Measurements from ENCODE around the gene SLC39A9. TPM values are rescaled to one million over a fixed set of nuclear protein-coding genes. Genes with fewer than 3 reads are reported as not detected.

SLC39A9 gene
- total and polyA plus RNA-seq, 4 experiments from 2014 or later, result 17.9 to 38.6 (median 26.2) TPM

GRCh38 chr14:69432364-69432763 lies 33.9 kb downstream of the SLC39A9 start:
- Histone ChIP-seq H3K27me3 (ENCODE audit: insufficient read depth, low read length) (no peaks in the 10 kb centered on the region), H3K4me1 (ENCODE audit: insufficient read depth, low read length) (no peaks in the 10 kb centered on the region), H3K36me3 (ENCODE audit: insufficient read depth, low read length) (peaks cover 4% of the 10 kb centered on the region), H3K9me3 (ENCODE audit: control insufficient read depth in 1 of 2, low read length in 2 of 2) (no peaks in the 10 kb centered on the region), H3K27ac (ENCODE audit: low read depth, low read length) (no peak overlapping the region), H3K4me3 (ENCODE audit: low read length in 2 of 2) (no peak overlapping the region)
- H3K9me3 Mint-ChIP-seq, result peaks cover 0 to 2% (median 0%) of the 10 kb centered on the region in 8 donors
- H3K4me1 Mint-ChIP-seq, result peaks cover 0 to 23% (median 8%) of the 10 kb centered on the region in 4 donors
- peaks cover 25 to 40% of the 10 kb centered on the region in 2 donors for H3K36me3 Mint-ChIP-seq
- intact Hi-C loops (cut with micrococcal nuclease), result no loop called here
- DNase-seq, result no peak
- H3K27ac Mint-ChIP-seq, result no peak overlapping the region
- H3K4me3 Mint-ChIP-seq, result no peak overlapping the region
- POLR2A ChIA-PET (ENCODE audit: partially characterized antibody), result no interaction called here
- CTCF ChIA-PET (ENCODE audit: partially characterized antibody), result no interaction called here
- no peaks in the 10 kb centered on the region for H3K27me3 Mint-ChIP-seq

GRCh38 chr14:69439521-69440270 lies 41.2 kb downstream of the SLC39A9 start:
- Mint-ChIP-seq H3K36me3 (peaks cover 35 to 42% of the 10 kb centered on the region in 2 donors), H3K9me3 (no peaks in the 10 kb centered on the region), H3K27me3 (no peaks in the 10 kb centered on the region), H3K4me3 (no peak overlapping the region), H3K4me1 (peaks cover 0 to 10% (median 8%) of the 10 kb centered on the region in 4 donors), H3K27ac (peak overlapping the region in 1 of 7 donors; percentile 13)
- DNase-seq, result no peak
- intact Hi-C loops (cut with micrococcal nuclease), result no loop called here
- no peak overlapping the region for H3K4me3 ChIP-seq (ENCODE audit: low read length in 2 of 2)
- no peak overlapping the region for H3K27ac ChIP-seq (ENCODE audit: low read depth, low read length)
- no peaks in the 10 kb centered on the region for H3K27me3 ChIP-seq (ENCODE audit: insufficient read depth, low read length)
- H3K9me3 ChIP-seq (ENCODE audit: control insufficient read depth in 1 of 2, low read length in 2 of 2), result no peaks in the 10 kb centered on the region
- ChIA-PET POLR2A (ENCODE audit: partially characterized antibody) (interaction anchor here (0.6 kb wide), 1 partner anchor 25 kb away, joined by 3 read pairs; no protein-coding TSS in a partner anchor), CTCF (ENCODE audit: partially characterized antibody) (no interaction called here)
- no peaks in the 10 kb centered on the region for H3K4me1 ChIP-seq (ENCODE audit: insufficient read depth, low read length)
- peaks cover 12% of the 10 kb centered on the region for H3K36me3 ChIP-seq (ENCODE audit: insufficient read depth, low read length)

- no peak overlapping the region for H3K4me3 Mint-ChIP-seq
- no peak for DNase-seq
- peaks cover 29 to 51% of the 10 kb centered on the region in 2 donors for H3K36me3 Mint-ChIP-seq
- H3K9me3 Mint-ChIP-seq, result no peaks in the 10 kb centered on the region
- no peak overlapping the region for H3K4me3 ChIP-seq (ENCODE audit: low read length in 2 of 2)
- no peaks in the 10 kb centered on the region for H3K4me1 ChIP-seq (ENCODE audit: insufficient read depth, low read length)
- peaks cover 0 to 9% (median 4%) of the 10 kb centered on the region in 4 donors for H3K4me1 Mint-ChIP-seq
- H3K27me3 Mint-ChIP-seq, result no peaks in the 10 kb centered on the region
- H3K27me3 ChIP-seq (ENCODE audit: insufficient read depth, low read length), result no peaks in the 10 kb centered on the region
- H3K27ac ChIP-seq (ENCODE audit: low read depth, low read length), result no peak overlapping the region
- ChIA-PET CTCF (ENCODE audit: partially characterized antibody) (interaction anchor here (1.3 to 1.4 kb wide), 2 partner anchors 18 to 199 kb away, joined by 3 to 6 read pairs; no protein-coding TSS in a partner anchor), POLR2A (ENCODE audit: partially characterized antibody) (no interaction called here)
- H3K27ac Mint-ChIP-seq, result no peak overlapping the region
- H3K9me3 ChIP-seq (ENCODE audit: control insufficient read depth in 1 of 2, low read length in 2 of 2), result no peaks in the 10 kb centered on the region
- intact Hi-C loops (cut with micrococcal nuclease), result no loop called here
- H3K36me3 ChIP-seq (ENCODE audit: insufficient read depth, low read length), result peaks cover 12% of the 10 kb centered on the region
Observed at GRCh38 chr14:69441948-69442347, 43.5 kb downstream of the SLC39A9 start.

GRCh38 chr14:69443296-69443805 lies 44.9 kb downstream of the SLC39A9 start:
- POLR2A ChIA-PET (ENCODE audit: partially characterized antibody), result interaction anchor here (0.6 kb wide), 1 partner anchor 19 kb away, joined by 3 read pairs; no protein-coding TSS in a partner anchor
- no peaks in the 10 kb centered on the region for H3K4me1 ChIP-seq (ENCODE audit: insufficient read depth, low read length)
- peaks cover 29 to 54% of the 10 kb centered on the region in 2 donors for H3K36me3 Mint-ChIP-seq

GRCh38 chr14:69449216-69449615 lies 50.7 kb downstream of the SLC39A9 start:
- Mint-ChIP-seq H3K27ac (no peak overlapping the region), H3K4me1 (peaks cover 0 to 4% (median under 1%) of the 10 kb centered on the region in 4 donors), H3K4me3 (no peak overlapping the region), H3K36me3 (peaks cover 19 to 40% of the 10 kb centered on the region in 2 donors), H3K9me3 (no peaks in the 10 kb centered on the region), H3K27me3 (no peaks in the 10 kb centered on the region)
- ChIA-PET POLR2A (ENCODE audit: partially characterized antibody) (no interaction called here), CTCF (ENCODE audit: partially characterized antibody) (no interaction called here)
- Histone ChIP-seq H3K27ac (ENCODE audit: low read depth, low read length) (no peak overlapping the region), H3K4me1 (ENCODE audit: insufficient read depth, low read length) (no peaks in the 10 kb centered on the region), H3K4me3 (ENCODE audit: low read length in 2 of 2) (no peak overlapping the region), H3K27me3 (ENCODE audit: insufficient read depth, low read length) (no peaks in the 10 kb centered on the region), H3K36me3 (ENCODE audit: insufficient read depth, low read length) (no peaks in the 10 kb centered on the region), H3K9me3 (ENCODE audit: control insufficient read depth in 1 of 2, low read length in 2 of 2) (no peaks in the 10 kb centered on the region)
- intact Hi-C loops (cut with micrococcal nuclease), result no loop called here
- DNase-seq, result no peak

More at GRCh38 chr14:69443296-69443805, 44.9 kb downstream of the SLC39A9 start:
- DNase-seq, result no peak
- Mint-ChIP-seq H3K9me3 (no peaks in the 10 kb centered on the region), H3K4me3 (no peak overlapping the region), H3K27ac (no peak overlapping the region), H3K4me1 (peaks cover 0 to 7% (median 5%) of the 10 kb centered on the region in 4 donors), H3K27me3 (no peaks in the 10 kb centered on the region)
- no peaks in the 10 kb centered on the region for H3K27me3 ChIP-seq (ENCODE audit: insufficient read depth, low read length)
- intact Hi-C loops (cut with micrococcal nuclease), result no loop called here
- H3K36me3 ChIP-seq (ENCODE audit: insufficient read depth, low read length), result peaks cover 12% of the 10 kb centered on the region
- CTCF ChIA-PET (ENCODE audit: partially characterized antibody), result interaction anchor here (1.6 kb wide), 1 partner anchor 16 kb away, joined by 6 read pairs; no protein-coding TSS in a partner anchor
- no peaks in the 10 kb centered on the region for H3K9me3 ChIP-seq (ENCODE audit: control insufficient read depth in 1 of 2, low read length in 2 of 2)
- no peak overlapping the region for H3K27ac ChIP-seq (ENCODE audit: low read depth, low read length)
- H3K4me3 ChIP-seq (ENCODE audit: low read length in 2 of 2), result no peak overlapping the region

- H3K27me3 ChIP-seq (ENCODE audit: insufficient read depth, low read length), result no peaks in the 10 kb centered on the region
- no peaks in the 10 kb centered on the region for H3K27me3 Mint-ChIP-seq
- peak overlapping the region in 2 of 7 donors; percentile 22 to 76 for H3K27ac Mint-ChIP-seq
- CTCF ChIA-PET (ENCODE audit: partially characterized antibody), result interaction anchor here (2.0 kb wide), 1 partner anchor 8 kb away, joined by 8 read pairs; no protein-coding TSS in a partner anchor
- peaks cover 19 to 46% of the 10 kb centered on the region in 2 donors for H3K36me3 Mint-ChIP-seq
- no peak overlapping the region for H3K27ac ChIP-seq (ENCODE audit: low read depth, low read length)
- H3K9me3 Mint-ChIP-seq, result no peaks in the 10 kb centered on the region
- H3K4me1 Mint-ChIP-seq, result peaks cover 0 to 1% (median 0%) of the 10 kb centered on the region in 4 donors
- no peak overlapping the region for H3K4me3 ChIP-seq (ENCODE audit: low read length in 2 of 2)
- no peaks in the 10 kb centered on the region for H3K9me3 ChIP-seq (ENCODE audit: control insufficient read depth in 1 of 2, low read length in 2 of 2)
- H3K4me1 ChIP-seq (ENCODE audit: insufficient read depth, low read length), result no peaks in the 10 kb centered on the region
- peaks cover 15% of the 10 kb centered on the region for H3K36me3 ChIP-seq (ENCODE audit: insufficient read depth, low read length)
- POLR2A ChIA-PET (ENCODE audit: partially characterized antibody), result no interaction called here
- DNase-seq, result no peak
- intact Hi-C loops (cut with micrococcal nuclease), result no loop called here
- H3K4me3 Mint-ChIP-seq, result no peak overlapping the region
Observed at GRCh38 chr14:69451941-69452340, 53.4 kb downstream of the SLC39A9 start.

GRCh38 chr14:69458350-69458749 lies 59.9 kb downstream of the SLC39A9 start:
- Histone ChIP-seq H3K4me1 (ENCODE audit: insufficient read depth, low read length) (no peaks in the 10 kb centered on the region), H3K9me3 (ENCODE audit: control insufficient read depth in 1 of 2, low read length in 2 of 2) (no peaks in the 10 kb centered on the region), H3K4me3 (ENCODE audit: low read length in 2 of 2) (no peak overlapping the region), H3K36me3 (ENCODE audit: insufficient read depth, low read length) (peaks cover 15% of the 10 kb centered on the region), H3K27ac (ENCODE audit: low read depth, low read length) (no peak overlapping the region), H3K27me3 (ENCODE audit: insufficient read depth, low read length) (no peaks in the 10 kb centered on the region)
- ChIA-PET CTCF (ENCODE audit: partially characterized antibody) (interaction anchor here (0.6 to 7.8 kb wide), 8 partner anchors 11 to 596 kb away, joined by 4 to 75 read pairs (median 5); no protein-coding TSS in a partner anchor), POLR2A (ENCODE audit: partially characterized antibody) (interaction anchor here (1.7 kb wide), 1 partner anchor 60 kb away, joined by 4 read pairs; the partner anchor contains the start of genes ERH and SLC39A9)
- no peaks in the 10 kb centered on the region for H3K27me3 Mint-ChIP-seq
- no peaks in the 10 kb centered on the region for H3K4me1 Mint-ChIP-seq
- H3K27ac Mint-ChIP-seq, result peak overlapping the region in 2 of 7 donors; percentile 11 to 68
- intact Hi-C loops (cut with micrococcal nuclease), result no loop called here
- H3K4me3 Mint-ChIP-seq, result no peak overlapping the region
- no peak for DNase-seq
- H3K9me3 Mint-ChIP-seq, result no peaks in the 10 kb centered on the region
- peaks cover 23 to 55% of the 10 kb centered on the region in 2 donors for H3K36me3 Mint-ChIP-seq
